SK-N-SH (cell line): ENCODE results near the gene EFHD1.

Source experiments
- CTCF ChIP-seq: fragments of 200-600 bp; sonication (generic); IDR thresholded peaks from 2 replicates; pipeline ENCODE4 v1.6.1; 2017; ENCODE audit warnings: antibody characterized with exemption, mild to moderate bottlenecking, moderate library complexity
- GABPA ChIP-seq: IDR thresholded peaks from 2 replicates; pipeline ENCODE4 v1.4.0; 2012; ENCODE audit warnings: low read depth, mild to moderate bottlenecking
- IRF3 ChIP-seq: fragments of 150-350 bp; IDR thresholded peaks from 2 replicates; pipeline ENCODE4 v1.6.1; 2016; ENCODE audit warnings: mild to moderate bottlenecking, low read depth, low read length
- JUND ChIP-seq: IDR thresholded peaks from 2 replicates; pipeline ENCODE4 v1.4.0; 2012
- RAD21 ChIP-seq: IDR thresholded peaks from 2 replicates; pipeline ENCODE4 v1.6.1; 2012; ENCODE audit warnings: mild to moderate bottlenecking, low read length
- RCOR1 ChIP-seq: fragments of 150-350 bp; IDR thresholded peaks from 2 replicates; pipeline ENCODE4 v1.6.1; 2017; ENCODE audit warnings: antibody characterized with exemption, low read length
- REST ChIP-seq: IDR thresholded peaks from 2 replicates; pipeline ENCODE4 v1.6.1; 2012; ENCODE audit warnings: mild to moderate bottlenecking, low read depth, low read length, moderate library complexity
- ZBTB33 ChIP-seq: IDR thresholded peaks from 2 replicates; pipeline ENCODE4 v1.4.0; 2012; ENCODE audit warnings: low read depth, borderline replicate concordance

GRCh38 chr2:232635820-232636219, 2.4 kb downstream of the EFHD1 start:
- no peak for TF ChIP-seq GABPA
- TF ChIP-seq CTCF, result no peak
- TF ChIP-seq ZBTB33, result no peak
- no peak for TF ChIP-seq REST
- no peak for TF ChIP-seq RAD21
- no peak for TF ChIP-seq RCOR1
- TF ChIP-seq IRF3, result no peak
- TF ChIP-seq JUND, result no peak
